Measurements from ENCODE around the gene MROH2A. TPM values are rescaled to one million over a fixed set of nuclear protein-coding genes. Genes with fewer than 3 reads are reported as not detected.

MROH2A gene
- total and polyA plus RNA-seq, 9 of the 15 experiments (the other 6 are each of a cell fraction or from before 2014, with no cell fraction given) = 0.03 TPM; not detected in 8

DNA sequence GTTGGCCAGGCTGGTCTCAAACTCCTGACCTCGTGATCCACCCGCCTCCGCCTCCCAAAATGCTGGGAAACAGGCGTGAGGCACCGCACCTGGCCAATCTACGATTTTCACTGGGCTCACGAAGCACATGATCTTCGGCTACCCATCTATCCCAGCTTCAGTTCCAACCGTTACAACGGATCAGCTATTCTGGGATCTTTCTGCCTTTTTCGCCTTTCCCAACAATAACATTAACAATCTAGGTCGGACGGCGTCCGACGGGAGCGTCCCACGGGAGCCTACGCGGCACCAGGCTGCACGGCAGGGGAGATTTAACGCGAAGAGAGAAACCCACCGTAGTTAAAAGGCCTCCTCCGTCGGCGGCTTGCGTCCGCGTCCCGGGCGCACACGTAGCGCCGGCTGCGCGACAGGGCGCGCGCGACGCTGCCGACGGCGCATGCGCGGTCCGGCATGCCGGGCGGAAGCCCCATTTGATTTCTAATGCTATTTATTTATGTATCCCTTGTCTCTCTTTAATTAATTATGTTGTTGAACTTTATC is 89.9 kb downstream of the MROH2A start, which contains the start of gene MSL3B (continued):
- TF ChIP-seq MYBL2 (IDR thresholded peaks at IDR 0.05; ENCODE audit: low read depth) (peak; percentile 81), MYBL2 (CRISPR knock-in tag; IDR thresholded peaks at IDR 0.05; ENCODE audit: borderline replicate concordance) (no peak), RHOXF2B (CRISPR knock-in tag; conservative IDR thresholded peaks at IDR 0.05) (no peak), TCF3 (CRISPR knock-in tag; IDR thresholded peaks at IDR 0.05) (no peak), CXXC5 (CRISPR knock-in tag; IDR thresholded peaks at IDR 0.05) (peak; percentile 96), ZNF140 (CRISPR knock-in tag; IDR thresholded peaks at IDR 0.05) (no peak)
- TF ChIP-seq, protein P1, sequence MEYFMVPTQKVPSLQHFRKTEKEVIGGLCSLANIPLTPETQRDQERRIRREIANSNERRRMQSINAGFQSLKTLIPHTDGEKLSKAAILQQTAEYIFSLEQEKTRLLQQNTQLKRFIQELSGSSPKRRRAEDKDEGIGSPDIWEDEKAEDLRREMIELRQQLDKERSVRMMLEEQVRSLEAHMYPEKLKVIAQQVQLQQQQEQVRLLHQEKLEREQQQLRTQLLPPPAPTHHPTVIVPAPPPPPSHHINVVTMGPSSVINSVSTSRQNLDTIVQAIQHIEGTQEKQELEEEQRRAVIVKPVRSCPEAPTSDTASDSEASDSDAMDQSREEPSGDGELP (CRISPR knock-in tag; IDR thresholded peaks at IDR 0.05; ENCODE audit: borderline replicate concordance) = peak; percentile 38; the same call in 1 of the 2 replicates

DNA sequence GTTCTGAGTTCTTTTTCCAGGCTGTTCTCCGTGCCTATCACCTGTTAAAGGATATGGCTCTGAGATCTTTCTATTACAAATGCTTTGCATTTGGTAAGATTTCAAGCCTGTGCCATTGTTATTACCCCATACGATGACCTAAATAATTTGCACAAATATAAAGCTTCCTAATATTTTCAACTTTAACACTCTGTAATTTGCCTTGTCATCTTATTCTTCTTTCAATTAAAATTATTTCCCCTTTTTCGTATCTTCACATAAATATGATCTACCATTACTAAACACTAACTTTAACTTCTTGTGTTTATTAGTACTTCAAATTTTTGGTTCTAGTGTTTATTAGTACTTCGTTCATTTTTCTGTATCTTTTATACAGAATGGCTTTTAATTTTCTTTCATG is 93.3 kb downstream of the MROH2A start:
- H3K4me3 ChIP-seq = no peak overlapping the region
- no TSS peak for BruUV-seq (replicated peaks)
- in situ Hi-C loops (cut with MboI) = loop anchor here (25.0 kb wide), 1 partner anchor 666 kb away; no protein-coding TSS in a partner anchor
- peaks cover 10% of the 10 kb centered on the region for H3K79me2 ChIP-seq (ENCODE audit: control insufficient read depth, insufficient read depth, low read length)
- WGBS (ENCODE audit: insufficient coverage, low coverage, missing lambda C conversion rate) = 12% methylated on average over 4 of the region's 4 CpGs
- no peak overlapping the region for H3K27ac ChIP-seq (ENCODE audit: extremely low read depth, low read depth, low read length)
- H3K9me3 ChIP-seq (replicated peaks; ENCODE audit: control insufficient read depth, insufficient read depth, low read depth, low read length) = peaks cover 3% of the 10 kb centered on the region; the same call in 1 of the 2 replicates
- ChIA-PET CTCF (ENCODE audit: low intra/inter-chr PET ratio) (no interaction called here), POLR2A (interaction anchor here (0.6 kb wide), 1 partner anchor 41 kb away, joined by 3 read pairs; no protein-coding TSS in a partner anchor)
- DNase-seq (ENCODE audit: extremely low read depth in 1 of 4, low spot score in 3 of 4) = no peak
- H3K4me1 ChIP-seq (replicated peaks in 1 of 2; ENCODE audit: control insufficient read depth in 2 of 2, insufficient read depth in 2 of 2, low read length in 2 of 2) = peaks cover 0 to 5% of the 10 kb centered on the region in 2 experiments; a peak in 3 of 5 replicates
- no peaks in the 10 kb centered on the region for H3K9me1 ChIP-seq (ENCODE audit: control insufficient read depth, insufficient read depth, low read length)
- no peak for TF ChIP-seq ZSCAN29 (IDR thresholded peaks at IDR 0.05)
- TF ChIP-seq ZNF316 (IDR thresholded peaks at IDR 0.05) = peak; percentile 57
- H3K4me2 ChIP-seq (ENCODE audit: insufficient read depth, low read length) = no peak overlapping the region
- no peak overlapping the region for H3K9ac ChIP-seq (ENCODE audit: insufficient read depth in 1 of 2, low read depth in 2 of 2, low read length in 2 of 2)
- no peak overlapping the region for H2AFZ ChIP-seq (ENCODE audit: low read depth, low read length)
- peaks cover 8% of the 10 kb centered on the region for H3K36me3 ChIP-seq (ENCODE audit: control insufficient read depth, insufficient read depth, low read length)
- no peak for FAIRE-seq
- no peak for ATAC-seq
- no peaks in the 10 kb centered on the region for H3K27me3 ChIP-seq (ENCODE audit: control insufficient read depth in 2 of 2, insufficient read depth in 2 of 2, low read length in 2 of 2)
- no peaks in the 10 kb centered on the region for H4K20me1 ChIP-seq (replicated peaks; ENCODE audit: control insufficient read depth, insufficient read depth, low read length)
- intact Hi-C loops (cut with micrococcal nuclease) = no loop called here
